Stomach (tissue), 19 donors: Measurements from ENCODE around the gene ACLY. TPM values are rescaled to one million over a fixed set of nuclear protein-coding genes. Genes with fewer than 3 reads are reported as not detected.

Experiments
- DNase-seq, 2 donors: peaks; one replicate each; pipeline versions ENCODE4 v3.0.0 to v3.0.0-alpha.2; 2013 to 2019
- H3K27ac ChIP-seq, 5 donors: fragments of 200-600 bp in 4 of 5; sonication (generic) in 4 of 5; one replicate each; pipeline ENCODE4 v1.5.1; 2013 to 2019; ENCODE audit warnings: mild to moderate bottlenecking in 1 of 5, moderate library complexity in 1 of 5
- H3K27me3 ChIP-seq, 3 donors: fragments of 200-600 bp; sonication (generic); one replicate each; pipeline ENCODE4 v1.5.1; 2017 to 2019; ENCODE audit warnings: mixed run types in 1 of 3
- H3K36me3 ChIP-seq, 4 donors: fragments of 200-600 bp; sonication (generic); 1 replicate in 3 of 4; 2 replicates in 1 of 4; pipeline ENCODE4 v1.5.1; 2016 to 2019
- H3K4me1 ChIP-seq, 4 donors: fragments of 200-600 bp; sonication (generic); one replicate each; pipeline ENCODE4 v1.5.1; 2016 to 2019
- H3K4me3 ChIP-seq, 4 donors: fragments of 200-600 bp; sonication (generic) in 3 of 4; one replicate each; pipeline ENCODE4 v1.5.1; 2016 to 2019; ENCODE audit warnings: mild to moderate bottlenecking in 1 of 4
- H3K9me3 ChIP-seq, 4 donors: fragments of 200-600 bp; sonication (generic); one replicate each; pipeline ENCODE4 v1.5.1; 2016 to 2019
- CTCF ChIP-seq, 7 experiments: fragments of 450-650 bp in 4 of 7; fragments of 200-600 bp in 3 of 7; sonication (generic) in 3 of 7; IDR thresholded peaks; one replicate each; pipeline ENCODE4 v1.5.1; 2016 to 2019; ENCODE audit warnings: antibody characterized with exemption in 7 of 7, control low read depth in 2 of 7, mild to moderate bottlenecking in 1 of 7
- EP300 ChIP-seq: sonication (generic); formaldehyde crosslinking; IDR thresholded peaks from one replicate; pipeline ENCODE4 v1.6.1; 2017; ENCODE audit warnings: antibody characterized with exemption
- POLR2A ChIP-seq, 4 donors: fragments of 450-650 bp; IDR thresholded peaks; one replicate each; pipeline ENCODE4 v1.6.1; 2016; ENCODE audit warnings: antibody characterized with exemption in 4 of 4, control low read depth in 2 of 4, mild to moderate bottlenecking in 1 of 4, moderate library complexity in 1 of 4
- POLR2AphosphoS5 ChIP-seq, 3 donors: sonication (generic); formaldehyde crosslinking; IDR thresholded peaks; one replicate each; pipeline ENCODE4 v1.6.1; 2016; ENCODE audit warnings: antibody characterized with exemption in 3 of 3
- WGBS, 5 donors: extraction: QIAGEN DNeasy Blood & Tissue Kit in 3 of 5; methylation state at CpG; one replicate each; pipeline versions ENCODE4 v1.1.5 to v1.1.7; 2013 to 2018; 5-methylcytosine and 5-hydroxymethylcytosine counted together
- intact Hi-C: fragments of 100-400 bp; cut with DNase I; formaldehyde crosslinking; loops from one replicate; pipeline ENCODE4 v1.15.1; 2023; ENCODE audit warnings: low total_unique reads
- long read RNA-seq, 10 donors: transcript quantifications; one replicate each; lab custom pipeline, GENCODE V29; 2026
- polyA plus RNA-seq, 3 donors: library from polyadenylated mRNA; stranded (reverse); fragments of 200-250 nt; gene quantifications; one replicate each; pipeline ENCODE4 v1.2.3, GENCODE V29; 2013
- total RNA-seq, 5 donors: library from RNA; depleted of rRNA; stranded (reverse); fragments of >200 nt; gene quantifications; one replicate each; pipeline versions ENCODE4 v1.1.0 to v1.2.3, GENCODE V29; 2014 to 2016
- donor health status: healthy with polysubstance abuse.
- donor health status: Bipolar disorder and iron deficiency.
- donor health status: healthy.

Gene ACLY
- total RNA-seq (100 to 1,000 TPM in 1 of 5 donors, 10 to 100 TPM in 4; 29.8 to 121 (median 48.7) TPM), polyA plus RNA-seq (10 to 100 TPM; 19.8 to 23.8 (median 23.5) TPM)
- long read RNA-seq, donor 1, full-length matches to known transcripts, result 2 of 2 reads
- long read RNA-seq, donor 1, partial matches to known transcripts, result 0 of 2 reads
- long read RNA-seq, donor 1, other reads (novel, unspliced or antisense), result 0 of 2 reads
- long read RNA-seq, donor 2, full-length matches to known transcripts, result 1 of 1 reads
- long read RNA-seq, donor 2, partial matches to known transcripts, result 0 of 1 reads
- long read RNA-seq, donor 2, other reads (novel, unspliced or antisense), result 0 of 1 reads
- long read RNA-seq, donor 3, full-length matches to known transcripts, result 2 of 2 reads
- long read RNA-seq, donor 3, partial matches to known transcripts, result 0 of 2 reads
- long read RNA-seq, donor 3, other reads (novel, unspliced or antisense), result 0 of 2 reads
- long read RNA-seq, donor 4, partial matches to known transcripts, result 0 of 1 reads
- long read RNA-seq, donor 4, other reads (novel, unspliced or antisense), result 0 of 1 reads
- long read RNA-seq, donor 5, partial matches to known transcripts, result 6 of 6 reads
- long read RNA-seq, donor 5, other reads (novel, unspliced or antisense), result 0 of 6 reads
- long read RNA-seq, donor 6, full-length matches to known transcripts, result 4 of 9 reads
- long read RNA-seq, donor 6, partial matches to known transcripts, result 5 of 9 reads
- long read RNA-seq, donor 6, other reads (novel, unspliced or antisense), result 0 of 9 reads
- long read RNA-seq, donor 7, full-length matches to known transcripts, result 1 of 1 reads
- long read RNA-seq, donor 7, partial matches to known transcripts, result 0 of 1 reads
- long read RNA-seq, donor 7, other reads (novel, unspliced or antisense), result 0 of 1 reads
- long read RNA-seq, donor 8, partial matches to known transcripts, result 6 of 6 reads
- long read RNA-seq, donor 8, other reads (novel, unspliced or antisense), result 0 of 6 reads
- long read RNA-seq, donor 9, result 0 reads
- long read RNA-seq, donor 10, result 0 reads

GRCh38 chr17:41918314-41919164, at the start of gene ACLY:
Gene ACLY (minus strand): TSS chr17:41918951. CDS start chr17:41913873, 5,078 bp downstream.
- Histone ChIP-seq H3K4me3 (peak within 1 kb of the TSS; percentile 77 to 98 (median 87)), H3K4me1 (peaks cover 42 to 57% (median 52%) of the 10 kb centered on the region in 4 donors), H3K27me3 (no peaks in the 10 kb centered on the region), H3K36me3 (peaks cover 2 to 5% (median 3%) of the 10 kb centered on the region in 4 donors), H3K27ac (peak within 1 kb of the TSS; percentile 90 to 94 (median 94)), H3K9me3 (no peaks in the 10 kb centered on the region)
- intact Hi-C loops, result no loop called here
- peak; percentile 98 to 99 for DNase-seq
- TF ChIP-seq CTCF (IDR thresholded peaks at IDR 0.05), result no peak
- no peak for TF ChIP-seq EP300
- peak; percentile 63 to 87 (median 65) for TF ChIP-seq POLR2AphosphoS5 (IDR thresholded peaks at IDR 0.05)
- peak in 1 of 4 donors; percentile 65 for TF ChIP-seq POLR2A (IDR thresholded peaks at IDR 0.05)
- 0 to 1% (median 0%) methylated on average over 24 to 80 of the region's 80 CpGs for WGBS, 5 donors

DNA sequence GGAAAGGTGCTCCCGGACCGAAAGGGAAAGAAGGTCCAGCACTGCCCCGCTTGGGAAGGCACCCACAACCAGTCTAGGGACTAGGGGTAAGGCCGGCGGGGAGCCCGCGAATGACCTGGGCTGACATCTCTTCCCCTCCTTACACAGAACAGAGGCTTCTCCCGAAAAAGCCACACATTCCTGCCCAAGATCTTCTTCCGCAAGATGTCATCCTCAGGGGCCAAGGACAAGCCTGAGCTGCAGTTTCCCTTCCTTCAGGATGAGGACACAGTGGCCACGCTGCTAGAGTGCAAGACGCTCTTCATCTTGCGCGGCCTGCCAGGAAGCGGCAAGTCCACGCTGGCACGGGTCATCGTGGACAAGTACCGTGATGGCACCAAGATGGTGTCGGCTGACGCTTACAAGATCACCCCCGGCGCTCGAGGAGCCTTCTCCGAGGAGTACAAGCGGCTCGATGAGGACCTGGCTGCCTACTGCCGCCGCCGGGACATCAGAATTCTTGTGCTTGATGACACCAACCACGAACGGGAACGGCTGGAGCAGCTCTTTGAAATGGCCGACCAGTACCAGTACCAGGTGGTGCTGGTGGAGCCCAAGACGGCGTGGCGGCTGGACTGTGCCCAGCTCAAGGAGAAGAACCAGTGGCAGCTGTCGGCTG, 49.3 kb upstream of the ACLY start:
- peaks cover 9 to 52% (median 49%) of the 10 kb centered on the region in 4 donors for H3K36me3 ChIP-seq
- H3K9me3 ChIP-seq, result no peaks in the 10 kb centered on the region
- TF ChIP-seq POLR2AphosphoS5 (IDR thresholded peaks at IDR 0.05), result no peak
- no peak for TF ChIP-seq EP300
- no peak for TF ChIP-seq POLR2A (IDR thresholded peaks at IDR 0.05)
- no peak for TF ChIP-seq CTCF (IDR thresholded peaks at IDR 0.05)
- WGBS, 5 donors, result 84 to 92% (median 86%) methylated on average over 22 to 37 of the region's 37 CpGs
- H3K4me3 ChIP-seq, result peak overlapping the region; percentile 72 to 93 (median 85)
- no peaks in the 10 kb centered on the region for H3K27me3 ChIP-seq
- DNase-seq, result no peak
- H3K4me1 ChIP-seq, result peaks cover 33 to 72% (median 62%) of the 10 kb centered on the region in 4 donors
- H3K27ac ChIP-seq, result peak overlapping the region; percentile 84 to 94 (median 91)
- intact Hi-C loops, result no loop called here

- no peaks in the 10 kb centered on the region for H3K9me3 ChIP-seq
- H3K36me3 ChIP-seq, result peaks cover 5 to 45% (median 41%) of the 10 kb centered on the region in 4 donors
- H3K4me1 ChIP-seq, result peaks cover 26 to 70% (median 57%) of the 10 kb centered on the region in 4 donors
- DNase-seq, result peak in 1 of 2 donors; percentile 73
- H3K27me3 ChIP-seq, result no peaks in the 10 kb centered on the region
- intact Hi-C loops, result no loop called here
- peak overlapping the region; percentile 72 to 93 (median 85) for H3K4me3 ChIP-seq
- 1 to 12% (median 7%) methylated on average over 30 to 39 of the region's 39 CpGs for WGBS, 5 donors
- TF ChIP-seq POLR2A (IDR thresholded peaks at IDR 0.05), result no peak
- no peak for TF ChIP-seq EP300
- TF ChIP-seq CTCF (IDR thresholded peaks at IDR 0.05), result no peak
- TF ChIP-seq POLR2AphosphoS5 (IDR thresholded peaks at IDR 0.05), result no peak
- H3K27ac ChIP-seq, result peak overlapping the region; percentile 84 to 94 (median 91)
Measured at GRCh38 chr17:41967141-41967920, 48.6 kb upstream of the ACLY start.
